ENCODE measurements around the gene CFAP58. TPM values are rescaled to one million over a fixed set of nuclear protein-coding genes. Genes with fewer than 3 reads are reported as not detected.
"Not testable (repeated sequence)": the region's sequence is repeated elsewhere in the genome, so short reads cannot be mapped to it uniquely, and the experiment has no call there.

Gene CFAP58
- total and polyA plus RNA-seq, 8 donors = 0.12 to 0.58 (median 0.20) TPM; not detected in 3

DNA sequence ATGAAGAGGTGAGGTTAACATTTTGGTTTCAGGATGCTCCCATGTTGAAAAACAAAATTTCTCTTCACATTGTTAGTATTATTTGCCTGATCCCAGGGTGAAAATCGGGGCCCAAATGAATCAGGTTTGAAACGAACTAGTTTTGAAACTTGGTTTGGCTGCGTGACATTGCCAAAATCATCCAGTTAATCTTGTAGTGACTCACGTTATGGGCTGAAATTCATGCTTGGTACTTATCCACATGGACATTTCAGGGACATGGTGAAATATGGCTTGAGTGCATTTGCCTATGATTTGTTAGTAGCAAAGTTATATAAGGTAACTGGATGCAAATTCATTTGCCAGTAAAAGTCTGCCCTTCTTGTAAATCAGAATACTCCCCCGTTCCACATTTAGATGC lies 97.3 kb downstream of the CFAP58 start:
- Histone ChIP-seq H3K36me3 (no peaks in the 10 kb centered on the region), H3K27ac (no peak overlapping the region), H3K27me3 (no peaks in the 10 kb centered on the region), H3K4me3 (no peak overlapping the region), H3K9me3 (no peaks in the 10 kb centered on the region), H3K4me1 (no peaks in the 10 kb centered on the region)
- DNase-seq = no peak
- WGBS, 5 donors = 71 to 86% (median 80%) methylated on average over 5 of the region's 5 CpGs
- TF ChIP-seq POLR2AphosphoS5 (IDR thresholded peaks at IDR 0.05) (no peak), EP300 (IDR thresholded peaks at IDR 0.05) (no peak), CTCF (IDR thresholded peaks at IDR 0.05) (no peak), POLR2A (IDR thresholded peaks at IDR 0.05) (no peak)
- intact Hi-C loops (cut with DNase I; ENCODE audit: low total_unique reads) = no loop called here

DNA sequence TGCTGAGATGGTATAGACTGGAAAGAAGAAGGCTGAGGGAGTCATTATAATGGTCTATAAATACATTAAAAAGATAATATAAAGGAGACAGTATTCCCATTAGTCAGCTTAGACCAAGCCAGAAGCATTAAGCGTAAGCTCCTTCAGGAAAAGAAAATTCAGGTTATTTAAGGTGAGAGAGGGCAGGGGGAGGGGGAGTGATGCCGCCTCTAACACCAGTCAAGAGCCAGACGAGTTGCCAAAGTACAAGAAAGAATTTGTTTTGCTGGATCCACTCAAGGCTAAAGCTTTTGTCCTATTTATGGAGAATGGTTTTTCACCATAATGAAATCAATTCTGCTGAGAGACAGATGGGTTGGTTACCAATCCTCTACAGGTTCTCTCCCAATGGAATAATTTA lies 99.3 kb downstream of the CFAP58 start:
- H3K27ac ChIP-seq = no peak overlapping the region
- 61 to 81% (median 72%) methylated on average over 3 of the region's 3 CpGs for WGBS, 5 donors
- H3K36me3 ChIP-seq = no peaks in the 10 kb centered on the region
- H3K4me1 ChIP-seq = no peaks in the 10 kb centered on the region
- intact Hi-C loops (cut with DNase I; ENCODE audit: low total_unique reads) = no loop called here
- DNase-seq = no peak
- no peak for TF ChIP-seq POLR2A (IDR thresholded peaks at IDR 0.05)
- no peak for TF ChIP-seq POLR2AphosphoS5 (IDR thresholded peaks at IDR 0.05)
- TF ChIP-seq EP300 (IDR thresholded peaks at IDR 0.05) = no peak
- no peak for TF ChIP-seq CTCF (IDR thresholded peaks at IDR 0.05)
- H3K4me3 ChIP-seq = no peak overlapping the region
- no peaks in the 10 kb centered on the region for H3K27me3 ChIP-seq
- H3K9me3 ChIP-seq = no peaks in the 10 kb centered on the region

DNA sequence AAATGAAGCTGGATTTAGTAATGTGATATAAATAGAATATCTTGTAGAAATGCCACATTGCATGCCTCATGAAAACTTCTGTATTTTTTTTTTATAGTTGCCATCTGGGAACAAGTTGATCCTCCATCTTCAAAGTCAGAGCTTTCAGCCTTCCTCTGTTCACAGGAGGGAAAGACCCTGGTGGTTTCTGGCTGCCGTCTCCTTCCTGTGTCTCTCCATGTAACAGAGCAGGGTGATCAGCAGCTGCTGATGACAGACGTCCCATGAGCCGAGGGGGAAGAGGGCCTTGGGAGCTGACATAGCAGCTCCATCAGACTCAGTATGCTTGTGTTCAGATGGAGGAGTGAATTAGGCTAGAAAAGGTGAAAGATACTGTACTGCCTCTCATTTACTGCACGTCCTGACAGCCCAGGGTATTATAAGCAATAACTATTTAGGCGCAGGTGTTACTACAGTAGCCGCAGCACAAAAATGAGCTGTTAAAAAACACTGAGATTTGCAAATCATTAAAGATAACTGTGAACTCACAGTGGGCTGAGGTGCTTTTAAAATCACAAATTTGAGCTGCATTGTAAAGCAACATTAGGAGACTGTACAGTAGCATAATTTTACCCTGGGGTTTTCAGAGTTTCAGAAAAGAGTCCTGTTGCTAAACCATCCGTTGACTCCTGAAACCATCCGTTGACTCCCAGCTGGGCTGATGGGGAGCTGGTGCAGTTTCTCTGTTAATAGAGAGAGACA lies 103.3 kb downstream of the CFAP58 start:
- Histone ChIP-seq H3K4me1 (no peaks in the 10 kb centered on the region), H3K4me3 (no peak overlapping the region), H3K27me3 (no peaks in the 10 kb centered on the region), H3K36me3 (no peaks in the 10 kb centered on the region), H3K27ac (no peak overlapping the region), H3K9me3 (no peaks in the 10 kb centered on the region)
- DNase-seq = no peak
- TF ChIP-seq CTCF (IDR thresholded peaks at IDR 0.05) = no peak
- TF ChIP-seq POLR2AphosphoS5 (IDR thresholded peaks at IDR 0.05) = no peak
- TF ChIP-seq POLR2A (IDR thresholded peaks at IDR 0.05) = no peak
- no peak for TF ChIP-seq EP300 (IDR thresholded peaks at IDR 0.05)
- intact Hi-C loops (cut with DNase I; ENCODE audit: low total_unique reads) = no loop called here
- WGBS, 5 donors = 46 to 63% (median 55%) methylated on average over 8 of the region's 8 CpGs

- 66 to 85% (median 80%) methylated on average over 3 of the region's 3 CpGs for WGBS, 5 donors
- H3K27me3 ChIP-seq = no peaks in the 10 kb centered on the region
- no peak for DNase-seq
- H3K9me3 ChIP-seq = no peaks in the 10 kb centered on the region
- H3K27ac ChIP-seq = no peak overlapping the region
- no peak overlapping the region for H3K4me3 ChIP-seq
- TF ChIP-seq POLR2AphosphoS5 (IDR thresholded peaks at IDR 0.05) (no peak), POLR2A (IDR thresholded peaks at IDR 0.05) (no peak), EP300 (IDR thresholded peaks at IDR 0.05) (no peak), CTCF (IDR thresholded peaks at IDR 0.05) (no peak)
- H3K36me3 ChIP-seq = no peaks in the 10 kb centered on the region
- H3K4me1 ChIP-seq = no peaks in the 10 kb centered on the region
- intact Hi-C loops (cut with DNase I; ENCODE audit: low total_unique reads) = no loop called here
Observed at GRCh38 chr10:104457543-104457828, 103.9 kb downstream of the CFAP58 start.

GRCh38 chr10:104465575-104465974 lies 111.9 kb downstream of the CFAP58 start:
- H3K36me3 ChIP-seq; H3K27ac ChIP-seq; H3K4me3 ChIP-seq; intact Hi-C loops (cut with DNase I; ENCODE audit: low total_unique reads); H3K27me3 ChIP-seq; H3K4me1 ChIP-seq; DNase-seq: not testable (repeated sequence)
- peaks cover 3 to 19% (median 13%) of the 10 kb centered on the region in 4 donors for H3K9me3 ChIP-seq

DNA sequence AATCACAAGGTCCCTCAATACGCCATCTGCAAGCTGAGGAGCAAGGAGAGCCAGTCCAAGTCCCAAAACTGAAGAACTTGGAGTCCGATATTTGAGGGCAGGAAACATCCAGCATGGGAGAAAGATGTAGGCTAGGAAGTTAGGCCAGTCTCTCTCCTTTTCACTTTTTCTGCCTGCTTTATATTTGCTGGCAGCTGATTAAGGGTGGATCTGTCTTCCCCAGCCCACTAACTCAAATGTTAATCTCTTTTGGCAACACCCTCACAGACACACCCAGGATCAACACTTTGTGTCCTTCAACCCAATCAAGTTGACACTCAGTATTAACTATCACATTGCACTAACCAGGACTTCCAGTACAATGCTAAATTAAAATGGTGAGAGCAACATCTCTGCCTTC lies 115.2 kb downstream of the CFAP58 start:
- H3K27me3 ChIP-seq; H3K4me3 ChIP-seq; DNase-seq; intact Hi-C loops (cut with DNase I; ENCODE audit: low total_unique reads); H3K36me3 ChIP-seq; H3K4me1 ChIP-seq; H3K27ac ChIP-seq: not testable (repeated sequence)
- peaks cover 3 to 10% (median 9%) of the 10 kb centered on the region in 4 donors for H3K9me3 ChIP-seq
- WGBS, 5 donors = 78 to 97% (median 90%) methylated on average over 2 of the region's 2 CpGs
